Measurements from ENCODE around the gene AZU1.

The AZU1 gene, protein sequence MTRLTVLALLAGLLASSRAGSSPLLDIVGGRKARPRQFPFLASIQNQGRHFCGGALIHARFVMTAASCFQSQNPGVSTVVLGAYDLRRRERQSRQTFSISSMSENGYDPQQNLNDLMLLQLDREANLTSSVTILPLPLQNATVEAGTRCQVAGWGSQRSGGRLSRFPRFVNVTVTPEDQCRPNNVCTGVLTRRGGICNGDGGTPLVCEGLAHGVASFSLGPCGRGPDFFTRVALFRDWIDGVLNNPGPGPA

DNA sequence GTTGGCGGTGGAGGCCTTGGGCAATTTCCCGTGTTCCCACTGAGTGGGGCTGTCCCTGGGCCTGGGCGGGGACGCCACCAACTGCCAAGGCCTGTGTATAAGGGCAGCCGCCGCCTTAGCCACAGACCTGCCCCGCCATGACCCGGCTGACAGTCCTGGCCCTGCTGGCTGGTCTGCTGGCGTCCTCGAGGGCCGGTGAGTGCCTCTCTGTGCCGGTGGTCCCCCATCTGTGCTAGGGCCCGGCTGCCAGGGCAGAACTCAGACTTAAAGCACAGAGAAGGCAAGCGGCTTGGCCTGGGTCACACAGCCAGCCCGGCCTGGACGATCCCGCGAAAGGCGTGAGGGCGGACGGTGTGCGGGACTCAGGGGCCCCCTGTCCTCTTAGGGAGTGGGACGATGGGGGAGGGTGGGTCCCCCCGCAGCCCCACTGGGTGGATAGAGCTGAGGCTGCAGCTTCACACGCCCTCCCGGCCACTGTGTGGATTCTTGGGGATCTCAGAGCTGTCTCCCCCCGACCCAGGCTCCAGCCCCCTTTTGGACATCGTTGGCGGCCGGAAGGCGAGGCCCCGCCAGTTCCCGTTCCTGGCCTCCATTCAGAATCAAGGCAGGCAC is at the start of gene AZU1:
Gene AZU1 (plus strand): TSS at position 128 of the 612 bp plus-strand sequence. CDS start 10 bp downstream, at position 138.
- no peak for DNase-seq (ENCODE audit: low read depth in 2 of 2)

DNA sequence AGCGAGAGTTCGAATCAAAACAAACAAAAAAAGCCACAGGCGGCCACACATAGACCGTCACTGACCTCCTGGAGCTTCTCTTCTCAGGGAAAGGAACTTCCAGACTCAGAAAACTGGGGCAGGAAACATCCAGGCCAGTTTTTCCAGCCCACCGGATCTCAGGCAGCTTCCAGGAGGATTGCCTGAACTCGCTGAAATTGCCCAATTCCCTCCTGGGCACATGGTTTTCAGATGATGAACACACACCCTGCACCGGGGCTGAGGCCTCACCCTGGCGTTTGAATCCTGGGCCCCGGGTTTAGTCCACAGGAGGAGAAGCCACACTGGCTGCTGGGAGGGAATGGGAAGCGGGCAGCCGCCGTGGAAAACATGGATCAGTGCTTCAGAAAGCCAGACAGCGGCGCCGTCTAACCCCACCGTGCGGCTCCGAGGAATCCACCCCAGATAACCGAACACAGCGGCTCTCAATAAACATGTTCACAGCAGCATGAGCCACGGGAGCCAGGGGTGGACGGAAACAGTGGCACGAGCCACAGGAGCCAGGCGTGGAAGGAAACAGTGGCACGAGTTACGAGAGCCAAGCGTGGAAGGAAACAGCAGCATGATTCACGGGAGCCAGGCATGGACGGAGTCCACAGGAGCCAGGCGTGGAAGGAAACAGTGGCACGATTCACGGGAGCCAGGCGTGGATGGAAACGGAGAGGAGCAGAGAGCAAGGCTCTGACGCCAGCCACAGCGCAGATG is 48.6 kb upstream of the AZU1 start:
- no peak for DNase-seq (ENCODE audit: low read depth in 2 of 2)

DNA sequence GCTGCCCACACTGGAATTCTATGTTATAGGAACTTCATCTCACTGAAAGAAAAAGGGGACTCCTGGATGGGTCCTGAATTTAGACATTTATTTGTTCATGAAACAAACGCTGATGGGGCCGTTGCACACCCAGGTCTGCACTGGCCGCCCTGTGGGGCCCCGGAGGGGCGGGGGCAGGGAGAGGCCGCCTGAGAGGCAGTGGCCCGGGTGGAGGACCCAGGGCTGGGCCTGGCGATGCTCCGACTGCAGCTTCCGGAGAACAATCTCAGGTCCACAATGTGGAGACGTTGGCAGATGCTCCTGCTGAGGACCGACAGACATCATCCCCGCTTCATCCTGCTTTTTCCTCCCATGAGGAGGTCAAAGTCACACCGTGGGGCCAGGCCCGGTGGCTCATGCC is 46.7 kb upstream of the AZU1 start:
- no peak for DNase-seq (ENCODE audit: low read depth in 2 of 2)

DNA sequence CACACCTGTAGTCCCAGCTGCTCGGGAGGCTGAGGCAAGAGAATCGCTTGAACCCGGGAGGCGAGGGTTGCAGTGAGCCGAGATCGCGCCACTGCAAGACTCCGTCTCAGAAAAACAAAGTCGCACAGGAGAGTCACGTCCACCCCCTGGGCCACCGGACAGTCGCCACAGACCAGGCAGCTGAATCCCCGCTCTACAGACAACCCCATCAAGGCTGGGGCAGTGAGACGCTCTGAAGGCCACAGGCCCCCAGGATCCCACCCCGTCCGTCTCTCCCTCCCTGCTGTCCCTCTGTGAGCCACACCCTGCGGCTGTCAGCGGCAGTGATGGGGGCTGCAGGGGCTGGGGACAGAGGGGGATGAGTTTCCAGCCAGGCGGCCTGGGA is 45.8 kb upstream of the AZU1 start:
- DNase-seq (ENCODE audit: low read depth in 2 of 2), result no peak

DNA sequence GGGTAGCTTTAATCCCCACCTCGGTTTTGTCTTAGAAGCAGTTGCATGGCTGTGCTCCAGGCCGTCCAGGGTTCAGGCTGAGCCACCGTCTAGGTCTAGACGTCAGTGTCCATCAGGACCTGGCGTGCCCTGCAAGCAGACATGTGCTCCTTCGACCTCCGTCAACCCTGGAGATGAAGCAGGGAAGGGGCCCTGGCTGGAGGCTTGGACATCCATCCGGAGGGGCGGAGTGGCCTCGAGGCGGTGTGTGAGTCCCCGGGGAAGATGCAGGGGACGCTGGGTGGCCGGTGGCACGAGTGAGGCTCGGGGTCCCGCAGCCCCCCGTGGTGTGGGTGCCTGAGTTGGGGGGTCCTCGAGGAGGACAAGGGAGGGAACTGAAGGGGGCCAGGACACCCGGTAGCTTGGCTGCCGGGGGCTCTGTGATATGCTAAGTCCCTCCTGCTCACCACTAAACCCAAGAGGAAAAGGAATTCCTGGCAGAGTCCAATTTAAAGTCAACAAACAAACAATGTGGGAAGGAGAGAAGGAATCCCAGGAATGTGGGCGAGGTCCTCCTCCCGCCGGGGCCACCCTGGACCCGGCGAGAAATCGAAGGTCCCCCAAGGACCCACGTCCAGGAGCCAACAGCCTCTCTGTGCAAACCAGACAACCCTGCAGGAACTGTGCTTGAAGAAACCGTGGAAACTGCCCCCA is 45.3 kb upstream of the AZU1 start:
- DNase-seq (ENCODE audit: low read depth in 2 of 2), result no peak

DNA sequence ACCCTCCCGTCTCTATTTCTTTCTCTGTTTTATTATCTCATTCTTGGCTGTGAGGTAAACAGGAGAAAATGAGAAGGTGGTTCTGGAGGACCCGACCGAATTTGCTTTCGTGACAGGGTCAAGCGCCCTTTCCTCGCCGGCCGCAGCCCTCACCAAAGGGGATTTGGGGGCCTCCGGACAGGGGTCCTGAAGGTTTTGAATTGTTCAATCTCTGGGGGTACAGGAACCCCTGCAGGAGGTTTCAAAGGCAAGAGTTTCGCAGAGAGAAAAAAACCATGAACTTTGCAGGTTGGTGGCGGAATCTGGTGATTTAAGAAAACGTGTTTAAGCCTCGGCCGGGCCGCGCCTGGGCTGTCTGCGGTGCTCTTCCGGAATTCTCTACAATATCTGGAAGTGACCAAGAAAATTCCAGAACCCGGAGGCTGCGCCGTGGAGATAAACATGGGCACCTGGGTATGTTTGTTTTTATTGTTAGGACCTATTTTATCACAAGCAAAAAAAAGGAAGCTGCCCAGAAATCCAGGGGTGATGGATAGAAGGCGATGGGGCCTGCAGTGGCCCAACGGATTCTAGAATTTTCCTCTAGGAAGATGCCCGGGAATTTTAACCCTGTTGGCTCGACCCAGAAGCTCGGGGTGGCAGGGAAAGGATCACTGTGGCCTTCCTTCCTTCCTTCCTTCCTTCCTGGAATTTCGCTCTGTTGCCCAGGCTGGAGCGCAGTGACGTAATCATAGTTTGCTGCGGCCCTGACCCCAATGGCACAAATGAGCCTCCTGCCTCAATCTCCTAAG is 44.6 kb upstream of the AZU1 start:
- DNase-seq (ENCODE audit: low read depth in 2 of 2), result no peak

DNA sequence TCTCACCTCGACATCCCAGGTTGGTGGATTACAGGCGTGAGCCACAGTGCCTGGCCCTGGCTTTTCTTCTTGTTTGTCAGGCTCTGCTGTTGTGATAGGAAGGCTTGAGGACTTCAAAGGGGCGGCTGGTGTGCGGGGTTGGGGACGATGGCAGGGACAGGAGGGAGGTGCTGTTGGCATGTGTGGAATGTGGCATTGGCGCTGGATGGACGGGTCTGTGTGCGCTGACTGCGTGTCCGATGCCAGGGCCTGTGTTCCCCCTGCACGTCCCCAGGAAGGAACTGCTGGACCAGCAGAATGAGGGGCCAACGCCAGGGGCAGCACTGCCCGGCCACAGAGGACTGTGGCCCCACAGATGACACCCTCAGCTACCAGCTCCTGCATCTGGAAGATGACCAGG is 43.1 kb upstream of the AZU1 start:
- no peak for DNase-seq (ENCODE audit: low read depth in 2 of 2)

DNA sequence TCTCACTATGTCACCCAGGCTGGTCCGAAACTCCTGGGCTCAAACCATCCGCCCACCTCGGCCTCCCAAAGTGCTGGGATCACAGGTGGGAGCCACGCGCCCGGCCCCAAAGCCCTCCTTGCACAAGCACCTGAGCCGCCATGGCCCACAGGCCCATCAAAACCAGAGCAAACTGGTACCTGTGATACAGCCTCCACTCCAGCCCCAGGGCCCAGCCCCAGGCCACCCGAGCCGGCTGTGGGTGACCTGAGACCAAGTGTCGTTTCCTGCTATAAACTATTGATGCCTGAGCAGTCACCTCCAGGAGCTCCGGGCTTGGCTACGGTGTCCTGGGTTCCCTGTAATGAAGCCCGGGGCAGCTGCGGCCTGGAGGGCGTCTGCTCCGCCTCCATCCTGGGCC is 40.1 kb upstream of the AZU1 start:
- DNase-seq (ENCODE audit: low read depth in 2 of 2), result no peak

DNA sequence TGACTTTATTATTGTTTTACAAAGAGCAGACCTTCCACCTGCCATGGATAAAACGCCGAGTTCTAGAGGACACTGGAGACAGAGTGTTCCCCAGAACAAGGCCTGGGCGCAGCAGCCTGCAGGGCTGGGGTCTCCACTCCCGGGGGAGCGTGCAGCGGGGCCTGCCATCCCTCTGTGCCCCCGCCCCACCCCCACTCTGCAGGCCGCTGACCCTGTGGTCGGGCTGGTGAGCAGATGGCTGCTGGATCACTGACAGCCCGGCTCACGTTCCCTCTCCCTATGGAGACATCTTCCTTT is 39.0 kb upstream of the AZU1 start:
- DNase-seq (ENCODE audit: low read depth in 2 of 2), result no peak

DNA sequence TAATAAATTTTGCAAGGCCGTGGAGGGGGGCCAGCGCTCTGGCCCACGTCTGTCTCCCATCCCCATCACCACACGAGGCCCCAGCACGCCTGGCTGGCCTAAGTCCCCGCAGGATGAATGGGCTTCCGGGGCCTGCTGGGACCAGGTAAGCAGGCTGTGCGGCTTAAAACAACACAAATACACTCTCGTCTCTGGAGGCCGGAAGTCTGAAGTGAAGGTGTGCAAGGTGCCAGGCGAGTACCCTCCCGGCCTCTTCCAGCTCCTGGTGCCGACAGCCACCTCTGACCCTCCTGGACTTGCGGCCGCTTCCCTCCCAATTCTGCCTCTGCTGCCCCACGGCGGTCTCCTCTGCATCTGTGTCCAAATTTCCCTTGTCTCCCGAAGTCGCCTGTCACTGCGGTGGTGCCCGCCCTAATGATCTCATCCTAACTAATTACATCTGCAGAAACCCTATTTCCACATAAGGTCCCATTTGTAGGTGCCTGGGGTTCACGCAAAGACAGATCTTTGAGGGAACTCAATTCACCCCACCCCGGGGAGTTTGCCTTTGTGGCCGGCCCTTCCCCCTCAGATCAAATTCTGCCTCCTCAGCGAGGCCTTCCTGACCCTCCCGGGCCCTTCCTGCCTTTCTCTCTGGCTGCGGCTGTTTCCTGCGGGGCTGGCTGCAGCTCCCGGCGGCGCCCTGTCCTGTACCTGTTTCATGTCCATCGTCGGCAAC is 38.5 kb upstream of the AZU1 start:
- DNase-seq (ENCODE audit: low read depth in 2 of 2), result no peak

DNA sequence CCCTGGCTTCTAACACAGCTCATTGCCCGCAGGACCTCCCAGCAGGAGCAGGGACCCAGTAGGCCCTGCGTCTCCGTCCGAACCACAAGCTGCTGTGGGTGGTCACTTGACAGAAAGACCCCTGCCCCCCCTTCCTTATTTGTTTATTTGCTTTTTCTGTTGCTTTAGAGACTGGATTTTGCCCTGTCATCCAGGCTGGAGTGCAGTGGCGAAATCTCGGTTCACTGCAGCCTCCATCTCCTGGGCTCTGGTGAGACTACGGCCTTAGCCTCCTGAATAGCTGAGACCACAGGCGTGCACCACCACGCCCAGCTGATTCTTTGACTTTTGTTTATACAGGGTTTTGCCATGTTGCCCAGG is 38.0 kb upstream of the AZU1 start:
- no peak for DNase-seq (ENCODE audit: low read depth in 2 of 2)

DNA sequence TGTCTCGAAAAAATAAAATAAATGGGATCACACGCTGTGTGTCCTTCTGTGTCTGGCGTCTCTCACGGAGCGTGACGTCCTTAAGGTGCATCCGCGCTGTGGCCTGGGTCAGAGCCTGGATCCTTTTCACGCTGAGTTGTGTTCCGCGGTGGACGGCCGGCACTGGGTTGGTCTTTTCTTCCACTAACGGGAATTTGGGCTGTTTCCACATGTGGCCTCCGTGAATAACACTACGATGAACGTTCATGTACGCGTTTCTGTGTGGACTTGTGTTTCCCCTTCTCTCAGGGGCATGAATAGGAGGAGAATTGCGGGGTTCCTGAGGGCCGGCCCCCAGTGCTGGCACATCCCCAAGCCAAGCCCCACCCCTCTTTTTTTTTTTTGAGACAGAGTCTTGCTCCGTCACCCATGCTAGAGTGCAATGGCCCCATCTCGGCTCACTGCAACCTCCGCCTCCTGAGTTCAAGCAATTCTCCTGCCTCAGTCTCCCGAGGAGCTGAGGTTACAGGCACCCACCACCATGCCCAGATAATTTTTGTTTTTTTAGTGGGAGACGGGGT is 36.5 kb upstream of the AZU1 start:
- no peak for DNase-seq (ENCODE audit: low read depth in 2 of 2)

DNA sequence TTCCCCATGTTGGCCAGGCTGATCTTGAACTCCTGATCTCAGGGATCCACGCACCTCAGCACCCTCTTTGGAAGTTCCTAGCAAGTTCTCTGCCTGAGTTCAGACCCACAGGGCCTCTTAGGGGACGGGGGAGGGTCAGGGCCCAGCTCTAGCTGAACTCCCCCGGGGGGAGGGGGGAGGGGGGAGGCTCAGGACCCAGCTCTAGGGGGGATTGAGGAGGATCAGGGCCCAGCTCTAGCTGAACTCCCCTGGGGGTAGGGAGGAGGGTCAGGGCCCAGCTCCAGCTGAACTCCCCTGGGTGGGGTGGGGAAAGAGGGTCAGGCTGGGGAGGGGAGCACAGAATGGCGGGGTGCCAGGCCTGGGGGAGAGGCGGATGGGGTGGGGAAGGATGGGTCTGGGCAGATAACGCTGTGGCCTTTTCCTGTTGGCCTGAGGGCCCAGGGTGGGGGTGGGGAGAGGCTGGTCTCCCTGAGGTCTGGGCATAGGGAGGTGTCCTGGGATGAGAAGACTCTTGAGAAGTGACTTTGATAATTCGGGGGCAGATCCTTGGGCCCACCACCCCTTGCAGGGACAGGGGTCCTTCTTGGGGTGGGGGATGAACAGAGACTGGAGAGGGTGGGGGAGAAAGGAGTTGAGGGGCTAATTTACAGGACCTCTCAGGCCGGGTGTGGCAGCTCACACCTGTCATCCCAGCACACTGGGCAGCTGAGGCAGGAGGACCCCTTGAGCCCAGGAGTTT is 35.9 kb upstream of the AZU1 start:
- no peak for DNase-seq (ENCODE audit: low read depth in 2 of 2)

DNA sequence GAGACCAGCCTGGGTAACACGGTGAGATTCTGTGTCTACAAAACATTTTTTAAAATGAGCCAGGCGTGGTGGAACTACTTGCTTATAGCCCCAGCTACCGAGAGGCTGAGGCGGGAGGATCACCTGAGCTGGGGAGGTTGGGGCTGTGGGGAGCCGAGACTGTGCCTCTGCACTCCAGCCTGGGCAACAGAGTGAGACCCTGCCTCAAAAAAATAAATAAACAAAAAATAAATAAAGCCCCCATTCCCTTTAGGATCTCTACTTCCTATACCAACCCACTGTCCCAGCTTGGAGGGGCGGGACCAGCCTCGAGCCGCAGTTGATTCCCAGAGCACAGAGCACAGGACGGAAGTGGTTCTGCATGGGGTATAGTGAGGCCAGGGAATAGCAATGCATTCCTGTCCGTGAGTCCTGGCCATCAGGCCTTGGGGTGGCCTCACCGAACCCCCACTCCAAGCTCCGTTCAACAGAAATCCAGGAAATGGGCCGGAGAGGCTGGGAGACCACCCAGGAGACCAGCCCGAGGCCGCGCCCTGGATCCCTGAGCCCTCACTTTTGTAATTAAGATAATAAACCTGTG is 35.2 kb upstream of the AZU1 start:
- DNase-seq (ENCODE audit: low read depth in 2 of 2), result no peak

DNA sequence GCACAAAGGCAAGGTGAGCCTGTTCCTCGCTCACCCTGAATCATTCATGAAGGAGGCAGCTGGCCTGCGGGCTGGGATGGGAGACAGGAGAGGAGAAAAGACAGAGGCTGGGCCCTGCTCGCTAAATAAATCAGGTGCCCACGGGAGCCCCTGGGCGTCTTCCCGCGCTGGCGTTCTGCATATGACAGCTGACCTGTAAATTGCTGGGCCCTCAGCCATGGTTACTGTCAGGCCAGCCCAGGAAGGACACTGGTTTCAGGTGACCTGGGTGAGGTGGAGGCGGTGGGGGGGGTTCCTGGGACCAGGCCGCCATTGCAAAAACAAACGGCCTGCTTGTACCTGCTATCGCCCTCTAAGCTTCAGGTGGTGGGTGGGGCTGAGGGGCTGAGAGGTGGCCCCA is 33.8 kb upstream of the AZU1 start:
- no peak for DNase-seq (ENCODE audit: low read depth in 2 of 2)

DNA sequence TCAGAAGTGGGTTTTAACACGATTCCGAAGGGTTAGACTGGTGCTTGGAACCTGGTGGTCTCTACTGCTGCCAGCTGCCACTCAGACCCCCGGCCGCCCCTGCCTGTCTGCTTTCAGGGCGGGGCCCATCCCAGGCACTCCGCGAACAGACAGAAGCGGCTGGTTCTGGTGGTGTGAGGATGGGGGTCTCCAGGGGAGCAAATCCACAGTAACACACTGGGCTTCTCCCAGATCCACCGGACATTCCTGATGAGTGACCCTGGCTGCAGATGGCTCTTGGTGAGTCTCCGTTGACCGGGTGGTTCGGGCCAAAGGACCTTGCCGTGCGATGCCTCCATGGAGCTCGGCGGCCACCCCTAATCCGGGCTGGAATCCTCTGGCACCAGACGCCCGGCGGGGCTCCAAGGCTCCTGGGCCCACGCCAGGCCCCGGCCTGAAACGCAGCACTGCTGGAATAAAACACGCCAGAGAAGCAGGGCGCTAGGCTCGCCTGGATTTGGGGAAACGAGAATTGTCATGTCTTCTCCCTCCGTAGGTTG is 32.5 kb upstream of the AZU1 start:
- no peak for DNase-seq (ENCODE audit: low read depth in 2 of 2)

DNA sequence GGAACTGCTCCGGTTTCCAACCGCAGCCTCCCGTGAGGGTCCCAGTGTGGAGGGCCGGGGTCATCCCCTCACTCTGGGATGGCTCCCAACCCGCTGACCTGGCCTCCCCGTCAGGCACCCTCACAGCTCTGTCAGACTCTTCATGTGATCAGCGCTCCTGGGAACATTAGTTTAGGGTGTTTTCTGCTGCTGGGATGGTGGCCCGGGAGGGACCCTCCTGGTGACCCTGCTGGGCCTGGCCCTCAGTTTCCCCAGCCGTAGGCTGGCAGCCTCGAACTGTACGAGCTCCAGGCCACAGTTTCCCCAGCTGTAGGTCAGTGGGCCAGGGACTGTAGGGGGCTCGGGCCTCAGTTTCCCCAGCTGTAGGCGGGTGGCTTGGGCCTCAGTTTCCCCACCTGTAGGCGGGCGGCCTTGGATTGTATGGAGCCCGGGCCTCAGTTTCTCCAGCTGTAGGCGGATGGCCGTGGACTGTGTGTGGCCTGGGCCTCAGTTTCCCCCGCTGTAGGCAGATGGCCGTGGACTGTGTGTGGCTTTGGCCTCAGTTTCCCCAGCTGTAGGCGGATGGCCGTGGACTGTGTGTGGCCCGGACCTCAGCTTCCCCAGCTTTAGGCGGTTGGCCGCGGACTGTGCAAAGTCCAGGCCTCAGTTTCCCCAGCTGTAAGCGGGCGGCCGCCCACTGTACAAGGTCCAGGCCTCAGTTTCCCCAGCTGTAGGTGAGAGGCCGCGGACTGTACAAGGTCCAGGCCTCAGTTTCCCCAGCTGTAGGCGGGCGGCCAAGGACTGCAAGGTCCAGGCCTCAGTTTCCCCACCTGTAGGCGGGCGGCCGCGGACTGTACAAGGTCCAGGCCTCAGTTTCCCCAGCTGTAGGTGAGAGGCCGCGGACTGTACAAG is 31.7 kb upstream of the AZU1 start:
- no peak for DNase-seq (ENCODE audit: low read depth in 2 of 2)

DNA sequence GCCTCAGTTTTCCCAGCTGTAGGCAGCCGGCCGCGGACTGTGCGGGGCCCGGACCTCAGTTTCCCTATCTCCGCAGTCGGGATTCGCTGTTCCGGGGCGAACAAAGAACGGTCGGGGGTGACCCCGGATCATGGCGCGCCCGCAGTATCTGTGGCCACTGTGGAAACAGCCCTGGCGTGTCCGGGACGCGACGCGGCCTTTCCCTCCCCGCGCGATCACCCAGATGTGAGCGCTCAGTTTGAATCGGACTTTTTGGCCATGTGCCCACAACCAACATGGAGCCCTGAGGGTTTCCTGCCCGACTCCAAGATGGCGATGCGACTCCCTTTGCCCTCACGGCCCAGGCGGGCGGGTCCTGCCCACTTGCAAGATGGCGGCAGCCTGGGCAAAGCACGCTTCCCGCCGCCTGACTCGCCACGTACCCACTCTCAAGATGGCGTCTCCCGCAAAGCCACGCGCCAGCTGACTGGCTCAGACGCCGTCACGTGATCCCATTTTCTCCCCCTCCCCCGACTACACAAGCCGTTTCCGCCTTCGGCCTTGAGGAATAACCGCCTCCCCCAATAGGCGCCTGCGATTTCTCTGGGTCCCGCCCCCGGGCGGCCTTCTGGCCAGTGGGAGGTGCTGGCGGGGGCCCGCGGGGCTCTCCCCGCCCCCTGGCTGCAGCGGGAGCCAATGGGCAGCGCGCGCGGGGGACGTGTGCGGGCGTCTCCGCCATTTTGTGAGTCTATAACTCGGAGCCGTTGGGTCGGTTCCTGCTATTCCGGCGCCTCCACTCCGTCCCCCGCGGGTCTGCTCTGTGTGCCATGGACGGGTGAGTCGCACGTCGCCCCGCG is 30.7 kb upstream of the AZU1 start, which contains the start of gene PTBP1:
Gene PTBP1 (plus strand): TSS at position 761 of the 836 bp plus-strand sequence. CDS start 46 bp downstream, at position 807.
- DNase-seq (ENCODE audit: low read depth in 2 of 2), result peak; percentile 98
